Keratinocyte (primary cell): ENCODE measurements around the gene DMAC1.

Source experiments
- CTCF ChIP-seq, 3 experiments: IDR thresholded peaks in 1 of 3; conservative IDR thresholded peaks in 1 of 3; optimal IDR thresholded peaks in 1 of 3; 2 replicates in 2 of 3; 3 replicates in 1 of 3; pipeline versions ENCODE3 to v1.5.1; 2011; ENCODE audit warnings: low read length in 3 of 3, mild to moderate bottlenecking in 3 of 3, moderate library complexity in 2 of 3, control low read depth in 1 of 3, inconsistent platforms in 1 of 3; ENCODE audit not compliant: insufficient read depth in 2 of 3; ENCODE audit errors: extremely low read depth in 1 of 3
- EZH2 ChIP-seq: IDR thresholded peaks from one replicate; pipeline ENCODE4 v1.6.1; 2012; ENCODE audit warnings: inconsistent platforms, mild to moderate bottlenecking, low read length, moderate library complexity

DNA sequence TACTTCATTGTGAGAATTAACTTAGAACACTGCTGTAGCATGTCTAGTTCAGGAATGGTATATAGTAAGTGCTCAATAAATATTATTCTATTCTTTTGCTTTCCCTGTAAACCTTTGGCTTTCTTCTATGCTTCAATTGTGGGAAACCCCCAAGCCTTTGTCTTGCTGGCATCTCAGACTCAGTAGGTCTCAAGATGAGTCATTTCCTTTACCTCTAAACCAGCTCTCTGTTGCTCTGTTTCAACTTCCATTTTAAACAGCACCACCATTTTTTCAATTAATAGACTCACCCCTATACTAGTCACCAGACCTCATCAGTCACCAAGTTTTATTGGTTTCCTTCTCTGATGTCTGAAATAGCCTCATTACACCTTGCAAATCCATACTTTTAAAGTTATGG, 43.5 kb downstream of the DMAC1 start:
- TF ChIP-seq CTCF (optimal IDR thresholded peaks at IDR 0.05 in 1 of 3, IDR thresholded peaks at IDR 0.05 in 1 of 3, conservative IDR thresholded peaks at IDR 0.05 in 1 of 3; ENCODE audit: extremely low read depth in 1 of 3, insufficient read depth in 2 of 3, low read length in 3 of 3) (no peak), EZH2 (no peak)
